GM19372 (cell line): Measurements from ENCODE around the gene FGGY.
A peak's percentile ranks its signal among the peaks of the same experiment; 100 is the strongest.
"Not testable (repeated sequence)": the region's sequence is repeated elsewhere in the genome, so short reads cannot be mapped to it uniquely, and the experiment has no call there.

ENCODE experiments used
- ATAC-seq: cut with Tn5 transposase; IDR thresholded peaks from one replicate; pipeline ENCODE4 v1.9.1; 2021; ENCODE audit warnings: mild to moderate bottlenecking, low read depth, moderate library complexity; ENCODE audit not compliant: unreplicated experiment

FGGY gene

GRCh38 chr1:59285691-59286090, 11.2 kb upstream of the FGGY start:
- ATAC-seq: no peak

GRCh38 chr1:59288046-59288445, 8.8 kb upstream of the FGGY start:
- ATAC-seq: no peak

- no peak for ATAC-seq
These were observed 7.3 kb upstream of the FGGY start for GRCh38 chr1:59289570-59289969.

GRCh38 chr1:59290193-59290949, 6.5 kb upstream of the FGGY start:
- ATAC-seq: peak; percentile 70

- ATAC-seq: no peak
These were observed 5.3 kb upstream of the FGGY start for GRCh38 chr1:59291561-59291960.

GRCh38 chr1:59292562-59292961, 4.3 kb upstream of the FGGY start:
- ATAC-seq: no peak

GRCh38 chr1:59293206-59293605, 3.7 kb upstream of the FGGY start:
- no peak for ATAC-seq

- ATAC-seq: no peak
These were observed 3.0 kb upstream of the FGGY start for GRCh38 chr1:59293849-59294248.

- ATAC-seq: no peak
These were observed 2.5 kb upstream of the FGGY start for GRCh38 chr1:59294423-59294822.

GRCh38 chr1:59295618-59296017, 1.3 kb upstream of the FGGY start:
- ATAC-seq: no peak

- ATAC-seq: no peak
These were observed 1.2 kb downstream of the FGGY start for GRCh38 chr1:59298026-59298583.

- no peak for ATAC-seq
These were observed 1.9 kb downstream of the FGGY start for GRCh38 chr1:59298710-59299346.

- ATAC-seq: not testable (repeated sequence)
These were observed 2.8 kb downstream of the FGGY start for GRCh38 chr1:59299670-59300069.

GRCh38 chr1:59302297-59302696, 5.4 kb downstream of the FGGY start:
- no peak for ATAC-seq

GRCh38 chr1:59302871-59303270, 6.0 kb downstream of the FGGY start:
- no peak for ATAC-seq

GRCh38 chr1:59305188-59305587, 8.3 kb downstream of the FGGY start:
- no peak for ATAC-seq

GRCh38 chr1:59307591-59307990, 10.7 kb downstream of the FGGY start:
- ATAC-seq: no peak

- no peak for ATAC-seq
These were observed 11.9 kb downstream of the FGGY start for GRCh38 chr1:59308839-59309238.

GRCh38 chr1:59309392-59309791, 12.5 kb downstream of the FGGY start:
- ATAC-seq: no peak

- ATAC-seq: no peak
These were observed 13.1 kb downstream of the FGGY start for GRCh38 chr1:59309795-59310548.

GRCh38 chr1:59310549-59311250, 13.8 kb downstream of the FGGY start:
- no peak for ATAC-seq
